H1 (cell line): Measurements from ENCODE around the gene PTS. TPM values are rescaled to one million over a fixed set of nuclear protein-coding genes. Genes with fewer than 3 reads are reported as not detected.

Experiments used
- CTCF ChIA-PET: fragments of 300-600 bp; sonication (Branson Sonifier 250); formaldehyde crosslinking; loops from one replicate; lab custom pipeline; 2021; ENCODE audit not compliant: partially characterized antibody; lab: Charles Lee
- POLR2A ChIA-PET: fragments of 300-600 bp; sonication (Branson Sonifier 250); formaldehyde crosslinking; loops from one replicate; lab custom pipeline; 2021; ENCODE audit warnings: inconsistent platforms; ENCODE audit not compliant: partially characterized antibody; lab: Charles Lee
- DNase-seq, 2 experiments: peaks; one replicate each; pipeline versions ENCODE4 v3.0.0 to v3.0.0-alpha.2; 2010 to 2022; ENCODE audit warnings: low spot score in 2 of 2, low read depth in 1 of 2, mixed read lengths in 1 of 2
- FAIRE-seq: peaks from 2 replicates; lab custom pipeline; 2011; peaks lifted over from hg19 to GRCh38; lab: Jason Lieb, UNC
- H2AFZ ChIP-seq: 2 replicates; pipeline ENCODE4 v1.8.1; 2012; ENCODE audit warnings: low read length, inconsistent platforms
- H2AK5ac ChIP-seq: 2 replicates; pipeline ENCODE4 v1.6.1; 2013; ENCODE audit warnings: low read depth, low read length
- H2BK120ac ChIP-seq: replicated peaks from 2 replicates; pipeline ENCODE3; 2013; ENCODE audit warnings: low read depth, low read length, inconsistent platforms
- H2BK12ac ChIP-seq: 2 replicates; pipeline ENCODE4 v1.6.1; 2013; ENCODE audit warnings: low read depth, low read length
- H2BK15ac ChIP-seq: 2 replicates; pipeline ENCODE4 v1.6.1; 2013; ENCODE audit warnings: low read length
- H2BK20ac ChIP-seq: 2 replicates; pipeline ENCODE4 v1.6.1; 2013; ENCODE audit warnings: low read length
- H2BK5ac ChIP-seq: 2 replicates; pipeline ENCODE4 v1.6.1; 2013; ENCODE audit warnings: low read depth, low read length
- H3K14ac ChIP-seq: 2 replicates; pipeline ENCODE4 v1.6.1; 2013; ENCODE audit warnings: inconsistent platforms; ENCODE audit not compliant: insufficient read length
- H3K18ac ChIP-seq: 2 replicates; pipeline ENCODE4 v1.6.1; 2013; ENCODE audit warnings: low read length; ENCODE audit errors: extremely low read depth
- H3K23ac ChIP-seq: 2 replicates; pipeline ENCODE4 v1.6.1; 2013; ENCODE audit warnings: inconsistent platforms; ENCODE audit not compliant: insufficient read length
- H3K23me2 ChIP-seq: 2 replicates; pipeline ENCODE4 v1.6.1; 2013; ENCODE audit warnings: low read depth, low read length
- H3K27ac ChIP-seq: 2 replicates; pipeline ENCODE4 v1.6.1; 2011; ENCODE audit warnings: low read depth, low read length, inconsistent platforms
- H3K27me3 ChIP-seq, 4 experiments: replicated peaks in 1 of 4; 1 replicate in 1 of 4; 2 replicates in 3 of 4; pipeline versions ENCODE4 v1.6.1 to v1.8.1; 2011 to 2013; ENCODE audit warnings: low read length in 3 of 4, mild to moderate bottlenecking in 3 of 4, inconsistent platforms in 2 of 4, mixed read lengths in 2 of 4, moderate library complexity in 1 of 4; ENCODE audit not compliant: control insufficient read depth in 3 of 4, insufficient read depth in 3 of 4; ENCODE audit errors: extremely low read depth in 1 of 4
- H3K36me3 ChIP-seq, 4 experiments: 2 replicates each; pipeline versions ENCODE4 v1.6.1 to v1.8.1; 2011 to 2013; ENCODE audit warnings: mild to moderate bottlenecking in 4 of 4, low read length in 3 of 4, moderate library complexity in 2 of 4, control low read depth in 1 of 4, inconsistent platforms in 1 of 4; ENCODE audit not compliant: insufficient read depth in 4 of 4, control insufficient read depth in 2 of 4
- H3K4ac ChIP-seq: replicated peaks from 2 replicates; pipeline ENCODE3; 2013; ENCODE audit warnings: low read length, low read depth, mixed read lengths, inconsistent platforms; ENCODE audit not compliant: insufficient read length
- H3K4me1 ChIP-seq, 4 experiments: replicated peaks in 1 of 4; 1 replicate in 1 of 4; 2 replicates in 3 of 4; pipeline versions ENCODE4 v1.6.1 to v1.8.1; 2011 to 2013; ENCODE audit warnings: low read length in 3 of 4, inconsistent platforms in 2 of 4, mixed read lengths in 1 of 4; ENCODE audit not compliant: insufficient read depth in 4 of 4, control insufficient read depth in 3 of 4
- H3K4me2 ChIP-seq, 2 experiments: 2 replicates each; pipeline versions ENCODE4 v1.6.1 to v1.8.1; 2011 to 2013; ENCODE audit warnings: low read depth in 2 of 2, low read length in 2 of 2, control low read depth in 1 of 2, inconsistent platforms in 1 of 2, mild to moderate bottlenecking in 1 of 2; ENCODE audit not compliant: insufficient read depth in 1 of 2
- H3K4me3 ChIP-seq, 4 experiments: fragments of 200-600, 300-600 bp in 1 of 4; sonication (generic), shearing (Covaris generic), sonication (Bioruptor Twin) in 1 of 4; 2 replicates each; pipeline versions ENCODE4 v1.5.1 to v1.8.1; 2011 to 2016; ENCODE audit warnings: low read length in 4 of 4, low read depth in 3 of 4, control low read depth in 2 of 4, inconsistent platforms in 2 of 4, mild to moderate bottlenecking in 2 of 4, mixed read lengths in 1 of 4, moderate library complexity in 1 of 4; ENCODE audit not compliant: insufficient read depth in 2 of 4; ENCODE audit errors: extremely low read depth in 1 of 4
- H3K56ac ChIP-seq: replicated peaks from 2 replicates; pipeline ENCODE3; 2013; ENCODE audit warnings: low read depth, mild to moderate bottlenecking, mixed read lengths, low read length, inconsistent platforms; ENCODE audit not compliant: insufficient read length
- H3K79me1 ChIP-seq: 2 replicates; pipeline ENCODE4 v1.6.1; 2013; ENCODE audit warnings: low read depth, low read length, control low read depth
- H3K79me2 ChIP-seq, 2 experiments: 2 replicates each; pipeline versions ENCODE4 v1.6.1 to v1.8.1; 2012 to 2013; ENCODE audit warnings: low read length in 2 of 2, mild to moderate bottlenecking in 2 of 2, inconsistent platforms in 1 of 2; ENCODE audit not compliant: insufficient read depth in 2 of 2, control insufficient read depth in 1 of 2
- H3K9ac ChIP-seq, 4 experiments: replicated peaks in 1 of 4; 1 replicate in 1 of 4; 2 replicates in 3 of 4; pipeline versions ENCODE4 v1.6.1 to v1.8.1; 2011 to 2013; ENCODE audit warnings: low read depth in 3 of 4, low read length in 3 of 4, control low read depth in 2 of 4, mild to moderate bottlenecking in 2 of 4, moderate library complexity in 2 of 4, inconsistent platforms in 1 of 4; ENCODE audit errors: extremely low read depth in 1 of 4
- H3K9me3 ChIP-seq, 2 experiments: 2 replicates each; pipeline versions ENCODE4 v1.6.1 to v1.8.1; 2012 to 2013; ENCODE audit warnings: mild to moderate bottlenecking in 2 of 2, moderate library complexity in 2 of 2, control low read depth in 1 of 2, inconsistent platforms in 1 of 2, low read depth in 1 of 2, low read length in 1 of 2, mixed read lengths in 1 of 2; ENCODE audit not compliant: insufficient read depth in 2 of 2
- H4K20me1 ChIP-seq, 2 experiments: replicated peaks in 1 of 2; 2 replicates each; pipeline versions ENCODE3 to v1.8.1; 2011 to 2013; ENCODE audit warnings: inconsistent platforms in 2 of 2, low read length in 2 of 2, mild to moderate bottlenecking in 1 of 2; ENCODE audit not compliant: insufficient read depth in 2 of 2, control insufficient read depth in 1 of 2
- H4K5ac ChIP-seq: 2 replicates; pipeline ENCODE4 v1.6.1; 2013; ENCODE audit warnings: low read length, low read depth, mixed read lengths, inconsistent platforms; ENCODE audit not compliant: insufficient read length
- H4K8ac ChIP-seq: 2 replicates; pipeline ENCODE4 v1.8.0; 2013; ENCODE audit warnings: mild to moderate bottlenecking, moderate library complexity, low read length, inconsistent platforms; ENCODE audit not compliant: insufficient read depth; ENCODE audit errors: extremely low read depth
- H4K91ac ChIP-seq: replicated peaks from 2 replicates; pipeline ENCODE3; 2013; ENCODE audit warnings: low read length, mixed read lengths, inconsistent platforms; ENCODE audit not compliant: insufficient read length
- CREB1 ChIP-seq: IDR thresholded peaks from 2 replicates; pipeline ENCODE4 v1.6.1; 2012; ENCODE audit warnings: inconsistent platforms
- KDM4A ChIP-seq: IDR thresholded peaks from one replicate; pipeline ENCODE4 v1.7.1; 2012; ENCODE audit warnings: low read depth, mild to moderate bottlenecking, moderate library complexity, low read length, inconsistent platforms; ENCODE audit not compliant: severe bottlenecking
- ZNF274 ChIP-seq: IDR thresholded peaks from 2 replicates; pipeline ENCODE4 v1.7.0; 2012; ENCODE audit warnings: low read length, borderline replicate concordance; ENCODE audit errors: extremely low read depth
- WGBS, 2 experiments: shearing (Covaris generic) in 1 of 2; methylation state at CpG; one replicate each; pipeline versions ENCODE4 v1.1.6 to v1.1.7; 2013 to 2015; ENCODE audit warnings: low lambda C conversion rate in 2 of 2, mixed read lengths in 2 of 2, inconsistent platforms in 1 of 2, low coverage in 1 of 2, missing lambda C conversion rate in 1 of 2; ENCODE audit not compliant: insufficient replicate concordance in 2 of 2, insufficient coverage in 1 of 2, insufficient read length in 1 of 2; ENCODE audit errors: extremely low coverage in 1 of 2, missing lambda C conversion rate in 1 of 2; 5-methylcytosine and 5-hydroxymethylcytosine counted together
- polyA plus RNA-seq, 7 experiments: library from polyadenylated mRNA; depleted of rRNA in 3 of 7; stranded (reverse) in 5 of 7; unstranded in 2 of 7; fragments of >200 nt in 5 of 7; fragments of 200-250 nt in 2 of 7; gene quantifications; 1 replicate in 5 of 7; 2 replicates in 1 of 7; 4 replicates in 1 of 7; pipeline versions ENCODE4 v1.2.1 to v1.2.3, GENCODE V29; 2011 to 2013; ENCODE audit warnings: missing spikeins in 2 of 7, mixed read lengths in 2 of 7
- total RNA-seq: library from RNA; stranded (reverse); fragmentation: NEBNext Ultra II Directional; extraction: Animal tissue kit (Norgen Biotek cat#: 25700); gene quantifications from 2 replicates; pipeline ENCODE4 v1.2.1, GENCODE V29; 2021
- TF ChIP-seq, protein P1 (sequence below): IDR thresholded peaks from 2 replicates; pipeline ENCODE4 v1.6.1; 2011; ENCODE audit warnings: low read length, improper control_type of control experiment

The PTS gene
- total and polyA plus RNA-seq, 2 of the 8 experiments (the other 6 are each of a cell fraction or from before 2014, with no cell fraction given), result 18.3 to 25.9 TPM

DNA sequence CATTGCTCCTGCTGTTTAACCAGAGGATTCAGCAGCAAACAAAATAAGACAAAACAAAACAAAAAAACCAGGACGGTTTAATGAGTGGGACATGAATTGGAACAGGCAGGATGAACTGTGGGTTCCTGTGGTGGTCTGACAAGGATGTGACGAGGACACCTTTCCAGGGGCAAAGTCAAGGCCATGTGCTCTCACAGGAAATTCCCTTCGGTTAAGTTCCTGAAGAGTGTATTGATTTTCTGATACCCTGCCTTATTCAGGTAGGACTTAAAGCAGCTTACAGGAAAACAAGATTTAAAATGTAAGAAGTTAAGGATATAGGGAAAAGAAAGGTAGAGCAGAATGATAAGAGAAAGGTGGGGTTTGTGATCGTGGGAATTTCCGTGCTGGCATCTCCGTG, 42.9 kb downstream of the PTS start:
- no peak overlapping the region for H2BK120ac ChIP-seq
- no peak overlapping the region for H2BK5ac ChIP-seq
- H4K5ac ChIP-seq, result no peak overlapping the region
- H3K56ac ChIP-seq, result no peak overlapping the region
- DNase-seq, result no peak
- no peak overlapping the region for H2BK15ac ChIP-seq
- POLR2A ChIA-PET, result no interaction called here
- H3K23me2 ChIP-seq, result no peaks in the 10 kb centered on the region; the same call in 1 of the 2 replicates
- H3K36me3 ChIP-seq, result no peaks in the 10 kb centered on the region
- no peaks in the 10 kb centered on the region for H3K4me1 ChIP-seq
- no peak overlapping the region for H3K27ac ChIP-seq
- H3K9me3 ChIP-seq, result no peaks in the 10 kb centered on the region
- H3K79me2 ChIP-seq, result no peaks in the 10 kb centered on the region
- H3K9ac ChIP-seq, result no peak overlapping the region
- H3K4ac ChIP-seq, result no peak overlapping the region
- H3K27me3 ChIP-seq, result 0 out of 7 replicates have a peak, but pooled peaks cover 0 to 3% (median 0%) of the 10 kb centered on the region in 4 experiments
- H4K20me1 ChIP-seq, result no peaks in the 10 kb centered on the region
- WGBS, 2 experiments, result 74 to 100% methylated on average over 1 to 6 of the region's 6 CpGs
- no peak overlapping the region for H3K18ac ChIP-seq
- H3K14ac ChIP-seq, result no peak overlapping the region
- H4K8ac ChIP-seq, result no peak overlapping the region
- H3K79me1 ChIP-seq, result no peaks in the 10 kb centered on the region
- H3K4me3 ChIP-seq, result no peak overlapping the region
- H3K4me2 ChIP-seq, result no peak overlapping the region
- CTCF ChIA-PET, result interaction anchor here (0.6 to 1.7 kb wide), 5 partner anchors 11 to 80 kb away, joined by 3 to 8 read pairs (median 4); no protein-coding TSS in a partner anchor
- no peak overlapping the region for H2AFZ ChIP-seq
- no peak overlapping the region for H4K91ac ChIP-seq
- H2BK12ac ChIP-seq, result no peak overlapping the region
- no peak overlapping the region for H3K23ac ChIP-seq
- no peak for FAIRE-seq
- no peak overlapping the region for H2AK5ac ChIP-seq
- H2BK20ac ChIP-seq, result no peak overlapping the region
- TF ChIP-seq KDM4A (no peak), ZNF274 (no peak), CREB1 (no peak)
- TF ChIP-seq, protein P1, sequence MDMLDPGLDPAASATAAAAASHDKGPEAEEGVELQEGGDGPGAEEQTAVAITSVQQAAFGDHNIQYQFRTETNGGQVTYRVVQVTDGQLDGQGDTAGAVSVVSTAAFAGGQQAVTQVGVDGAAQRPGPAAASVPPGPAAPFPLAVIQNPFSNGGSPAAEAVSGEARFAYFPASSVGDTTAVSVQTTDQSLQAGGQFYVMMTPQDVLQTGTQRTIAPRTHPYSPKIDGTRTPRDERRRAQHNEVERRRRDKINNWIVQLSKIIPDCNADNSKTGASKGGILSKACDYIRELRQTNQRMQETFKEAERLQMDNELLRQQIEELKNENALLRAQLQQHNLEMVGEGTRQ, result no peak
